GM23248 (cell line): ENCODE data around the gene PLEKHG4.

ENCODE experiments used
- EZH2 ChIP-seq: fragments of 200-600 bp; sonication (generic); IDR thresholded peaks from 2 replicates; pipeline ENCODE4 v1.6.1; 2018; ENCODE audit warnings: antibody characterized with exemption, mild to moderate bottlenecking; ENCODE audit not compliant: insufficient read depth, poor library complexity, severe bottlenecking
- EZH2phosphoT487 ChIP-seq: fragments of 200-600 bp; sonication (generic); IDR thresholded peaks from 2 replicates; pipeline ENCODE4 v1.6.1; 2018; ENCODE audit warnings: antibody characterized with exemption, moderate library complexity, mild to moderate bottlenecking, low read depth; ENCODE audit not compliant: insufficient read depth

DNA sequence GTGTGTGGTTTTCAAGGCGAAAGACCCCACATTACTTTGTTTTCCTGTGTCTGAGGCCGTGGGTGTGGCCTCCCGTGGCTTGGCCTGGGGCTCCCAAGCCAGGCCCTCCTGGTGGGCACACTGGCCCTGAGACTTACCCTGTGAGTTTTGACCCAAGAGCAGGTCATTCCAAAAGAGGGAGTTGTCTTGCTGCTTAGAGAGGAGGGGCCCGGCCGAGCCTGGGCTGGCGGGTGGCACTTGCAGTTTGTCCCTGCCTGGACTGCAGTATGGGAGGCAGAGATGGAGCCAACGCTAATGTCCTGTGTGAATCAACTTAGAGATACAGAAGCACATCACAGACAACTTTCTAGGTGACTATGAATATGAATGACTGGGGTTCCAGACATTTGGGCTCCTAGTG, 22.7 kb downstream of the PLEKHG4 start:
- TF ChIP-seq EZH2, result no peak
- no peak for TF ChIP-seq EZH2phosphoT487
